Measurements from ENCODE around the gene FARS2. TPM values are rescaled to one million over a fixed set of nuclear protein-coding genes. Genes with fewer than 3 reads are reported as not detected.

Gene FARS2
- total RNA-seq, 1 donor from 2014 or later = 21.9 TPM

- no peak overlapping the region for H3K27ac Mint-ChIP-seq
- H3K4me3 Mint-ChIP-seq = no peak overlapping the region
- no peaks in the 10 kb centered on the region for H3K4me1 Mint-ChIP-seq (ENCODE audit: unreplicated experiment)
- H3K9me3 Mint-ChIP-seq = peaks cover 4% of the 10 kb centered on the region
- TF ChIP-seq CTCF (conservative IDR thresholded peaks at IDR 0.05) = no peak
- H3K27me3 Mint-ChIP-seq = no peaks in the 10 kb centered on the region
- peaks cover 3% of the 10 kb centered on the region for H3K36me3 Mint-ChIP-seq
- DNase-seq (ENCODE audit: extremely low spot score, unreplicated experiment) = no peak
Observed at GRCh38 chr6:5638666-5639065, 377.4 kb downstream of the FARS2 start.

DNA sequence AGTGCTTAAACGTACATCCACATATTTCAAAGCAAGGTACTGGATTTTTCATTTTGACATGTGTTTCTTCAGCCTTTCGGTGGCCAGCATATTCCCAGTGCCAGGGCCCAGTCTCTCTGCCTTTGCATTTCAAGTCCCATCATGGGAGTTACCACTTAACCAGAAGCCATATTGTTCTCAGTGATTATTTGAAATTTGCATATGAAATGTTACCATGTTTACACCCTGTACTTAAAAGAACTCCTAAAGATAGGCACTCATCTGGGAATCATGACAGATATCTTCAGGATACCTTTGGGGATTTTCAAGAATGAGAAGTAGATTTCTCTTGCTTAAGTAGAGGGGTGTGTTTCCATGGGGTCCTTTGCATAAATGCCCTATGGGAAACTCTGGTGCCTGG, 377.9 kb downstream of the FARS2 start:
- H3K36me3 Mint-ChIP-seq = peaks cover 3% of the 10 kb centered on the region
- peaks cover 4% of the 10 kb centered on the region for H3K9me3 Mint-ChIP-seq
- no peak overlapping the region for H3K27ac Mint-ChIP-seq
- H3K27me3 Mint-ChIP-seq = no peaks in the 10 kb centered on the region
- TF ChIP-seq CTCF (conservative IDR thresholded peaks at IDR 0.05) = no peak
- H3K4me3 Mint-ChIP-seq = no peak overlapping the region
- no peak for DNase-seq (ENCODE audit: extremely low spot score, unreplicated experiment)
- H3K4me1 Mint-ChIP-seq (ENCODE audit: unreplicated experiment) = no peaks in the 10 kb centered on the region

- Mint-ChIP-seq H3K27me3 (no peaks in the 10 kb centered on the region), H3K27ac (no peak overlapping the region), H3K4me1 (ENCODE audit: unreplicated experiment) (peaks cover 8% of the 10 kb centered on the region), H3K36me3 (peaks cover 3% of the 10 kb centered on the region), H3K9me3 (peaks cover 4% of the 10 kb centered on the region), H3K4me3 (no peak overlapping the region)
- DNase-seq (ENCODE audit: extremely low spot score, unreplicated experiment) = no peak
- TF ChIP-seq CTCF (conservative IDR thresholded peaks at IDR 0.05) = no peak
Observed at GRCh38 chr6:5640614-5641013, 379.3 kb downstream of the FARS2 start.

DNA sequence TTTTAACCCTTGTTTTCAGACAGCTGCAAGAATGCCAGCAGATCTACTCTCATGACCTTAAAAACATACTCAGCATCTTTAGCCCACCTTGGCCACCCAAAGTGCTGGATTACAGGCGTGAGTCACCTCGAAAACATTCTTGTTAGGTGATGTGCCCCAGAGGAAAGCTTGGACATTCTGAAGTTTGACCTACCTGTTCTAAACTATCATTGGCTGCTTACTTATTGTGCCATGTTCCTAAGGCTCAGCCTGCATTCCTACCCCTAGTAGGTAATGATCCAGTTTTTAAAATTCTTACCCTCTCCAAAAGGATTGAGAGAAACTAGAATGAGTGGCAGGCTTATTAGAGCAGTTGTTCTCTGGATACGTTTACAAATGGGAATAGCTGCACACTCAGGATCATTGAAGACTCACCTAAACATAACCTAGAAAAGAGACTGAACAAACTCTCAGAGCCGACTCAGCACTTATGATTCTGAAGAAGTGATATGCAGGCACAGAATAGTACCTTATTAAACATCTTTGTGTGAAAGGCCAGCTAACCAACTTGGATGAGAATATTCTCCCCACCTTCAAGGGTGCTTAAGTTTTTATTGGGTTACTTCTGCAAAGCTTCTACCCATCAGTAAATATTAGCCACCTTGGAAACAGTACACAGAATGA, 383.3 kb downstream of the FARS2 start:
- peaks cover 4% of the 10 kb centered on the region for H3K9me3 Mint-ChIP-seq
- TF ChIP-seq CTCF (conservative IDR thresholded peaks at IDR 0.05) = no peak
- no peak overlapping the region for H3K4me3 Mint-ChIP-seq
- no peak overlapping the region for H3K27ac Mint-ChIP-seq
- H3K36me3 Mint-ChIP-seq = peaks cover 3% of the 10 kb centered on the region
- H3K4me1 Mint-ChIP-seq (ENCODE audit: unreplicated experiment) = peaks cover 8% of the 10 kb centered on the region
- no peaks in the 10 kb centered on the region for H3K27me3 Mint-ChIP-seq
- no peak for DNase-seq (ENCODE audit: extremely low spot score, unreplicated experiment)

DNA sequence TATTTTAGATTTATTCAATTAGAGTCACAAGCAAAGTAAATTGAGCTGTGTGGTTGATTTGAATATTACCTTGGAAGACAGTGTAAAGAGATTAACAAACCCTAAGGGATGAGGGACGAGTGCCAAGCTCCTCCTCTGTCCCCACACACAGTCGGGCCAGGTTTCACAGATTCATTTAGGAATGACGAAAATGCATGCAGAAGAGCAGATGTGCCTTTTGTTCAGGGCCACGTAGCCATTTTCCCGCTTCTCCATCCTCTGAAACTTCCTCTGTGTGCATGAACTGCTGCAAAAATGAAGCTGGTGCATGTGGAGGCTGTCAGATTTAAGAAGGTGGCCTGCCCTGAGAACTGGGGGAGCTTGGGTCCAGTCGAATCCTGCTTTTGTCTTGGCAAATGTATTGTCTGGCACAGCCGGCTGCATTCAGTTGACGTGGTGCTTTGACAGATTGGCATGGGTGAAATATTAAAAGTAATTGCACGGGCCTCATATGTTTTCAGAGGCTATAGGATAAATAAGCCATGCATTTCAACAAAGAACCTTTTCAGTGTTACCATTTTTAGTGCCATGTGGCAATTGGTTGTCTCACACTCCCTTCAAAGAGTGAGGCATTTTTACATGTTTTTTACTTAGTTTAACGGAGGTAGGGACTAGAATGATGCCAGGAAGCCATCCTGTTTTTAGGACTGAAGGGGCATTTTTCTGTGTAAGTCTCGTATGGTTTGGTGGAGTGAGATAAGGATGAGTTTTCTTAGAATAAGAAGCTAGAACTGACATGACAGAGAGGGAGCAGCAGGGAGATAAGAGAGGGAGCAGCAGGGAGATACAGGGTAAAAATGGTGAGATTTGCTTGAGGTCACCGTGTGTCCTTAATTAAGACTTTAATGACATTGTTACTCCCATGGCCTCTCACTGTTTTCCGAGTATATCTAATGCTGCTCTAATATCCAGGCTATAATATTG, 384.3 kb downstream of the FARS2 start:
- Mint-ChIP-seq H3K9me3 (peaks cover 4% of the 10 kb centered on the region), H3K36me3 (no peaks in the 10 kb centered on the region), H3K27me3 (no peaks in the 10 kb centered on the region), H3K4me1 (ENCODE audit: unreplicated experiment) (peaks cover 8% of the 10 kb centered on the region), H3K4me3 (no peak overlapping the region), H3K27ac (no peak overlapping the region)
- no peak for DNase-seq (ENCODE audit: extremely low spot score, unreplicated experiment)
- no peak for TF ChIP-seq CTCF (conservative IDR thresholded peaks at IDR 0.05)
